ENCODE measurements around the gene NUTF2. TPM values are rescaled to one million over a fixed set of nuclear protein-coding genes. Genes with fewer than 3 reads are reported as not detected.

Gene NUTF2
- total RNA-seq, 5 donors from 2014 or later (not counting 1 experiment from before 2014, with no cell fraction given) = 37.4 to 55.0 (median 48.3) TPM

DNA sequence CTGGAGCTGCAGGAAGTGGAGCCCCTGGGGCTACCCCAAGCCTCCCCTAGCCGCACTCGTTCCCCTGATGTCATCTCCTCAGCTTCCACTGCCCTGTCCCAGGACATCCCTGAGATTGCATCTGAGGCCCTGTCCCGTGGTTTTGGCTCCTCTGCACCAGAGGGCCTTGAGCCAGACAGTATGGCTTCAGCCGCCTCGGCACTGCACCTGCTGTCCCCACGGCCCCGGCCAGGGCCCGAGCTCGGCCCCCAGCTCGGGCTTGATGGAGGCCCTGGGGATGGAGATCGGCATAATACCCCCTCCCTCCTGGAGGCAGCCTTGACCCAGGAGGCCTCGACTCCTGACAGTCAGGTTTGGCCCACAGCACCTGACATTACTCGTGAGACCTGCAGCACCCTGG lies 33.9 kb downstream of the NUTF2 start:
- Mint-ChIP-seq H3K36me3 (peaks cover 58% of the 10 kb centered on the region), H3K27me3 (no peaks in the 10 kb centered on the region), H3K27ac (no peak overlapping the region), H3K4me3 (no peak overlapping the region), H3K9me3 (no peaks in the 10 kb centered on the region), H3K4me1 (peaks cover 8 to 14% (median 10%) of the 10 kb centered on the region in 3 donors)
- H3K4me1 ChIP-seq (ENCODE audit: control insufficient read depth in 1 of 2, extremely low read depth in 1 of 2, insufficient read depth in 2 of 2, low read length in 2 of 2) = peaks cover 0 to 12% of the 10 kb centered on the region in 2 experiments
- H3K36me3 ChIP-seq (ENCODE audit: control insufficient read depth in 2 of 2, extremely low read depth in 1 of 2, insufficient read depth in 1 of 2, low read length in 1 of 2) = peaks cover 48 to 99% of the 10 kb centered on the region in 2 donors
- DNase-seq = no peak
- no peak for ATAC-seq (replicated peaks in 1 of 4)
- no peaks in the 10 kb centered on the region for H3K9me3 ChIP-seq
- 100% methylated on average over 3 of the region's 13 CpGs for WGBS (ENCODE audit: insufficient coverage)
- POLR2A ChIA-PET = no interaction called here
- H3K27ac ChIP-seq (ENCODE audit: low read length) = no peak overlapping the region
- no peak overlapping the region for H3K4me3 ChIP-seq (ENCODE audit: control insufficient read depth in 1 of 2, extremely low read depth in 1 of 2, low read length in 1 of 2)
- CTCF ChIA-PET = no interaction called here
- no peaks in the 10 kb centered on the region for H3K27me3 ChIP-seq (replicated peaks in 1 of 2; ENCODE audit: control insufficient read depth in 2 of 2, extremely low read depth in 1 of 2, insufficient read depth in 2 of 2, low read length in 1 of 2)

DNA sequence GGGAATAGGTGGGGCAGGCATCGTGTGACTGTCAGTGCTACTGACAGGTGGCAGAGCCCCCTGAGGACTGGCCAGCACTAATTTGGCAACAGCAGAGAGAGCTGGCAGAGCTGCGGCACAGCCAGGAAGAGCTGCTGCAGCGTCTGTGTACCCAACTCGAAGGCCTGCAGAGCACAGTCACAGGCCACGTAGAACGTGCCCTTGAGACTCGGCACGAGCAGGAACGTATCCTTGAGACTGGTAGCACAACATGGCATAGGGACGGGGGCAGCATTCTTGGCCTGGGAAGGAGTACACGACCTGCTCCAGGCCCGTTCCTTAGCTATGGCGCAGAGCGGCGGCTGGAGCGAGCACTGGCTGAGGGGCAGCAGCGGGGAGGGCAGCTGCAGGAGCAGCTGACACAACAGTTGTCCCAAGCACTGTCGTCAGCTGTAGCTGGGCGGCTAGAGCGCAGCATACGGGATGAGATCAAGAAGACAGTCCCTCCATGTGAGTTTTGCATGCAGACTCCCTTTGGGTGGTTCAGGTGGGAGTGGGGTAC lies 35.0 kb downstream of the NUTF2 start:
- no peak overlapping the region for H3K27ac ChIP-seq (ENCODE audit: low read length)

GRCh38 chr16:67882374-67883145 lies 35.8 kb downstream of the NUTF2 start:
- Mint-ChIP-seq H3K27ac (no peak overlapping the region), H3K4me1 (peaks cover 0 to 7% (median 0%) of the 10 kb centered on the region in 3 donors), H3K27me3 (no peaks in the 10 kb centered on the region), H3K4me3 (no peak overlapping the region), H3K36me3 (peaks cover 49% of the 10 kb centered on the region), H3K9me3 (no peaks in the 10 kb centered on the region)
- Histone ChIP-seq H3K4me3 (ENCODE audit: control insufficient read depth in 1 of 2, extremely low read depth in 1 of 2, low read length in 1 of 2) (no peak overlapping the region), H3K36me3 (ENCODE audit: control insufficient read depth in 2 of 2, extremely low read depth in 1 of 2, insufficient read depth in 1 of 2, low read length in 1 of 2) (peaks cover 40 to 82% of the 10 kb centered on the region in 2 donors), H3K9me3 (no peaks in the 10 kb centered on the region), H3K27ac (ENCODE audit: low read length) (no peak overlapping the region), H3K4me1 (ENCODE audit: control insufficient read depth in 1 of 2, extremely low read depth in 1 of 2, insufficient read depth in 2 of 2, low read length in 2 of 2) (no peaks in the 10 kb centered on the region), H3K27me3 (replicated peaks in 1 of 2; ENCODE audit: control insufficient read depth in 2 of 2, extremely low read depth in 1 of 2, insufficient read depth in 2 of 2, low read length in 1 of 2) (no peaks in the 10 kb centered on the region)
- no peak for ATAC-seq (replicated peaks in 1 of 4)
- WGBS (ENCODE audit: insufficient coverage) = 91% methylated on average over 13 of the region's 18 CpGs
- ChIA-PET CTCF (interaction anchor here (0.8 to 1.8 kb wide), 5 partner anchors 9 to 1014 kb away, joined by 3 to 8 read pairs (median 3); partner anchors contain the start of gene EDC4 (in 1 of the 2)), POLR2A (no interaction called here)
- DNase-seq = no peak

More for the DNA sequence above, 35.0 kb downstream of the NUTF2 start:
- H3K27me3 Mint-ChIP-seq = no peaks in the 10 kb centered on the region
- H3K9me3 ChIP-seq = no peaks in the 10 kb centered on the region
- H3K4me3 Mint-ChIP-seq = no peak overlapping the region
- H3K4me3 ChIP-seq (ENCODE audit: control insufficient read depth in 1 of 2, extremely low read depth in 1 of 2, low read length in 1 of 2) = no peak overlapping the region
- H3K4me1 ChIP-seq (ENCODE audit: control insufficient read depth in 1 of 2, extremely low read depth in 1 of 2, insufficient read depth in 2 of 2, low read length in 2 of 2) = peaks cover 0 to under 1% of the 10 kb centered on the region in 2 experiments
- peaks cover 0 to 7% (median 0%) of the 10 kb centered on the region in 3 donors for H3K4me1 Mint-ChIP-seq
- ATAC-seq (replicated peaks in 1 of 4) (no peak), DNase-seq (no peak)
- H3K36me3 ChIP-seq (ENCODE audit: control insufficient read depth in 2 of 2, extremely low read depth in 1 of 2, insufficient read depth in 1 of 2, low read length in 1 of 2) = peaks cover 47 to 91% of the 10 kb centered on the region in 2 donors
- no peaks in the 10 kb centered on the region for H3K9me3 Mint-ChIP-seq
- H3K36me3 Mint-ChIP-seq = peaks cover 57% of the 10 kb centered on the region
- no peaks in the 10 kb centered on the region for H3K27me3 ChIP-seq (replicated peaks in 1 of 2; ENCODE audit: control insufficient read depth in 2 of 2, extremely low read depth in 1 of 2, insufficient read depth in 2 of 2, low read length in 1 of 2)
- ChIA-PET POLR2A (no interaction called here), CTCF (interaction anchor here in 1 of 2 donors (0.6 to 1.1 kb wide), 2 partner anchors 159 to 473 kb away, joined by 3 read pairs; no protein-coding TSS in a partner anchor)
- peak overlapping the region in 1 of 2 donors; percentile 64 for H3K27ac Mint-ChIP-seq
- WGBS (ENCODE audit: insufficient coverage) = 96% methylated on average over 16 of the region's 21 CpGs

DNA sequence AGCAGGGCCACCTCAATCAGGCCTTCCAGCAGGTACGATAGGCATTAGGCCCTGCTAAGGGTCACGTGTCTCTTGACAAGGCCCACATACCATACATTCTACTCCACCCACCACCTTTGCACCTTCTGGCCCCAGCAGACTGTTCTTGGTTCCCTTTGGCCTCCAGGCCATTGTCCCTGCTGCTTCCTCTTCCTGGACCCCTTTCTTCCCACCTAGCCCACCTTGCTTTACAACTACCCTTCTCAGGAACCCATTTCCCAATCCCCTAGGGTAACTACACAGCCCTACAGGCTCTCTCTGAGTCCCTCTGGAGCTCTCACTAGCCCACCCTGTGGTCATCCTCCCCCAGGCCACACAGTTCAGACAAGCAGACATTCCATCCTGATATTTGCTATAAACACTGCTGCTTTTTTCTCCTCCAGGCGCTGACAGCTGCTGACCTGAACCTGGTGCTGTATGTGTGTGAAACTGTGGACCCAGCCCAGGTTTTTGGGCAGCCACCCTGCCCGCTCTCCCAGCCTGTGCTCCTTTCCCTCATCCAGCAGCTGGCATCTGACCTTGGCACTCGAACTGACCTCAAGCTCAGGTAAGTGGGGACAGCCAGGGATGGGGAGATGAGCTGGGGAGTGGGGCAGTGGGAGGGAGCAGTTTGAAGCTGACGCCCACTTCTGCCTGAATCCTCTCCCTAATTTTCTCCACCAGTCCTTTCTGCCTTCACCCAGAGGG lies 36.6 kb downstream of the NUTF2 start:
- peaks cover 43% of the 10 kb centered on the region for H3K36me3 Mint-ChIP-seq
- H3K9me3 Mint-ChIP-seq = no peaks in the 10 kb centered on the region
- 100% methylated on average over 3 of the region's 6 CpGs for WGBS (ENCODE audit: insufficient coverage)
- peaks cover 35 to 75% of the 10 kb centered on the region in 2 donors for H3K36me3 ChIP-seq (ENCODE audit: control insufficient read depth in 2 of 2, extremely low read depth in 1 of 2, insufficient read depth in 1 of 2, low read length in 1 of 2)
- H3K27ac ChIP-seq (ENCODE audit: low read length) = no peak overlapping the region
- no peak overlapping the region for H3K27ac Mint-ChIP-seq
- CTCF ChIA-PET = interaction anchor here (0.6 to 1.8 kb wide), 9 partner anchors 10 to 1013 kb away, joined by 3 to 8 read pairs (median 3); partner anchors contain the start of genes CTRL (in 1 of the 2) and EDC4 (in 1 of the 2)
- no peaks in the 10 kb centered on the region for H3K27me3 ChIP-seq (replicated peaks in 1 of 2; ENCODE audit: control insufficient read depth in 2 of 2, extremely low read depth in 1 of 2, insufficient read depth in 2 of 2, low read length in 1 of 2)
- H3K27me3 Mint-ChIP-seq = no peaks in the 10 kb centered on the region
- no peaks in the 10 kb centered on the region for H3K9me3 ChIP-seq
- POLR2A ChIA-PET = no interaction called here
- peaks cover 0 to 7% (median 0%) of the 10 kb centered on the region in 3 donors for H3K4me1 Mint-ChIP-seq
- ATAC-seq (replicated peaks in 1 of 4) (peak in 3 of 4 experiments; percentile 20 to 23 (median 22)), DNase-seq (no peak)
- H3K4me3 ChIP-seq (ENCODE audit: control insufficient read depth in 1 of 2, extremely low read depth in 1 of 2, low read length in 1 of 2) = no peak overlapping the region
- no peaks in the 10 kb centered on the region for H3K4me1 ChIP-seq (ENCODE audit: control insufficient read depth in 1 of 2, extremely low read depth in 1 of 2, insufficient read depth in 2 of 2, low read length in 2 of 2)
- no peak overlapping the region for H3K4me3 Mint-ChIP-seq

- CTCF ChIA-PET = interaction anchor here (0.6 to 1.8 kb wide), 7 partner anchors 10 to 346 kb away, joined by 3 to 8 read pairs (median 3); partner anchors contain the start of genes CTRL (in 1 of the 2) and EDC4 (in 1 of the 2)
- H3K27ac ChIP-seq (ENCODE audit: low read length) = no peak overlapping the region
- DNase-seq (peak; percentile 20 to 82 (median 64)), ATAC-seq (replicated peaks in 1 of 4) (peak; percentile 80 to 89 (median 82))
- Mint-ChIP-seq H3K27me3 (no peaks in the 10 kb centered on the region), H3K9me3 (no peaks in the 10 kb centered on the region), H3K27ac (no peak overlapping the region), H3K36me3 (peaks cover 39% of the 10 kb centered on the region), H3K4me3 (no peak overlapping the region), H3K4me1 (peaks cover 0 to 7% (median 0%) of the 10 kb centered on the region in 3 donors)
- peaks cover 29 to 69% of the 10 kb centered on the region in 2 donors for H3K36me3 ChIP-seq (ENCODE audit: control insufficient read depth in 2 of 2, extremely low read depth in 1 of 2, insufficient read depth in 1 of 2, low read length in 1 of 2)
- WGBS (ENCODE audit: insufficient coverage) = 64% methylated on average over 11 of the region's 11 CpGs
- H3K4me1 ChIP-seq (ENCODE audit: control insufficient read depth in 1 of 2, extremely low read depth in 1 of 2, insufficient read depth in 2 of 2, low read length in 2 of 2) = no peaks in the 10 kb centered on the region
- no peaks in the 10 kb centered on the region for H3K27me3 ChIP-seq (replicated peaks in 1 of 2; ENCODE audit: control insufficient read depth in 2 of 2, extremely low read depth in 1 of 2, insufficient read depth in 2 of 2, low read length in 1 of 2)
- POLR2A ChIA-PET = no interaction called here
- H3K9me3 ChIP-seq = no peaks in the 10 kb centered on the region
- no peak overlapping the region for H3K4me3 ChIP-seq (ENCODE audit: control insufficient read depth in 1 of 2, extremely low read depth in 1 of 2, low read length in 1 of 2)
These were observed 37.1 kb downstream of the NUTF2 start for GRCh38 chr16:67883872-67884261.

GRCh38 chr16:67884684-67885083 lies 38.0 kb downstream of the NUTF2 start, which contains the start of gene NRN1L:
TSS of gene NRN1L (plus strand) at chr16:67884885. CDS start at chr16:67884904, 19 bp downstream.
- no peak for DNase-seq
- no peak within 1 kb of the TSS for H3K4me3 ChIP-seq (ENCODE audit: control insufficient read depth in 1 of 2, extremely low read depth in 1 of 2, low read length in 1 of 2)
- H3K9me3 ChIP-seq = no peaks in the 10 kb centered on the region
- H3K27me3 ChIP-seq (replicated peaks in 1 of 2; ENCODE audit: control insufficient read depth in 2 of 2, extremely low read depth in 1 of 2, insufficient read depth in 2 of 2, low read length in 1 of 2) = no peaks in the 10 kb centered on the region
- ChIA-PET CTCF (interaction anchor here in 1 of 2 donors (1.8 kb wide), 1 partner anchor 156 kb away, joined by 8 read pairs; no protein-coding TSS in a partner anchor), POLR2A (no interaction called here)
- no peaks in the 10 kb centered on the region for H3K27me3 Mint-ChIP-seq
- 96% methylated on average over 15 of the region's 22 CpGs for WGBS (ENCODE audit: insufficient coverage)
- no peaks in the 10 kb centered on the region for H3K4me1 ChIP-seq (ENCODE audit: control insufficient read depth in 1 of 2, extremely low read depth in 1 of 2, insufficient read depth in 2 of 2, low read length in 2 of 2)
- H3K27ac ChIP-seq (ENCODE audit: low read length) = no peak within 1 kb of the TSS
- H3K27ac Mint-ChIP-seq = no peak within 1 kb of the TSS
- no peak within 1 kb of the TSS for H3K4me3 Mint-ChIP-seq
- H3K36me3 Mint-ChIP-seq = peaks cover 31% of the 10 kb centered on the region
- no peak for ATAC-seq (replicated peaks in 1 of 4)
- peaks cover 0 to 7% (median 0%) of the 10 kb centered on the region in 3 donors for H3K4me1 Mint-ChIP-seq
- peaks cover 21 to 61% of the 10 kb centered on the region in 2 donors for H3K36me3 ChIP-seq (ENCODE audit: control insufficient read depth in 2 of 2, extremely low read depth in 1 of 2, insufficient read depth in 1 of 2, low read length in 1 of 2)
- H3K9me3 Mint-ChIP-seq = no peaks in the 10 kb centered on the region
